Fibroblast of skin of left quadriceps (primary cell): ENCODE measurements around the gene INPP5E.

Experiments
- DNase-seq, 2 experiments: peaks; one replicate each; pipeline ENCODE4 v3.0.0-alpha.2; 2013; ENCODE audit warnings: low read depth in 2 of 2

INPP5E gene

DNA sequence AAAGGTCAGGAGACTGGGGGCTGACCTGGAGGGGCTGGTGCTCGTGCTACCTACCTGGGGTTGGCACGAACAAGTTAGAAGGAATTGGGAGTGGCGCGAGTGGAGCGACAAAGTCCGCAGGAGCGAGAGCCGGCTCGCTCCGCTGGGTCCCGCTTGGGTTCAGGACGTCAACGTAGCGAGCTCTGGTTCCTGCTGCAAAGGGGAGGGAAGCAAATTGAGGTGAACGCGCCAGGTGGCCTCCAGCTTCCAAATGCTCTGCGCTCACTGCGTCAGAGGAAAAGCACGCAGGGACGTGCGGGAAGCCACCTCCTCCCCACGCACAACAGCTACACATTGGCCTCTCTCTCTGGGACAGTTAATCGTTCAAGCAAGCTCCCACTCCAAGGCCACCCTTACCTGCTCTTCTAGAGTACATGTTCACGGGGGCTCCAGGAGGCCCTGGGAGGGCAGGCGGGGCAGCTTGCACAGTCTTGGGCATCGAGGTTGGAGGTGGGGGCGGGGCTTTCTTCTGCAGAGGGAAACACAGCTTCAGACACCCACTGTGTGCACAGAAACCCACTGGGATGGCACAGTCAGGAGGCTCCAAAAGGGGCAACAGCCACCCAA is 7.6 kb upstream of the INPP5E start:
- no peak for DNase-seq

DNA sequence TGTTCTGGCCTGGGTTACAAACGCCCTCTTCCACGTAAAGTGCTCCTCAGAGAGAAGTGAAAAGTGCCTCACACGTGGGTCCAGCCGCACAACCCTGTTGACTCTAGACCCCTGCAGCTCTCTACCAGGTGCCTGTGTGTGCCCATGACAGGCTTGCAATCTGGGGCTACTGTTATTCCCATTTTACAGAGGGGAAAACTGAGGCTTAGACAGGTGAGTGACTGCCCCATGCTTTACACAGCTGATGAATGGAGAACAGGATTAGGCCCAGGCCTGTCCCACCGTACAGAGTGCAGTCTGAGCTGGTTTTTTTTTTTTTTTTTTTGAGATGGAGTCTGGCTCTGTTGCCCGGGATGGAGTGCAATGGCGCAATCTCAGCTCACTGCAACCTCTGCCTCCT is 6.2 kb upstream of the INPP5E start:
- no peak for DNase-seq

DNA sequence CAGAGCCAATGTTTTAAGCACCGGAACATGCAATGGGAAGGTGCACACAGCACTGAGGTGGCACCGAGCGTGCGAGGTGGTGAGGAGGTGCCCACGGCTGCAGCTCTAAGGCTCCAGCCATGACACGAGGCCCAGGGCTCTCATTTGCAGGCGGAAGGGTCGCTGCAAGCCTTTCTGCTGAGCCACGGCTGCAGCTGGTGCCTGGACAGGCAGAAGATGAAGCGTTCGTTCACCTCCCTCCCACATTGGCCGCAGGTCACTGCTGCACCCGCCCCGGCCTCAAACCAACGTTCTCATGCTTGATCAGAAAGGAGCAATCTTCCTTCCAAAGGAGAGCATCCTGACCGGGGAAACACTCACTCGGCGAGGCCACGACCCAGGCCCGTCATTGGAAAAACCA is 4.5 kb upstream of the INPP5E start:
- DNase-seq, result no peak

DNA sequence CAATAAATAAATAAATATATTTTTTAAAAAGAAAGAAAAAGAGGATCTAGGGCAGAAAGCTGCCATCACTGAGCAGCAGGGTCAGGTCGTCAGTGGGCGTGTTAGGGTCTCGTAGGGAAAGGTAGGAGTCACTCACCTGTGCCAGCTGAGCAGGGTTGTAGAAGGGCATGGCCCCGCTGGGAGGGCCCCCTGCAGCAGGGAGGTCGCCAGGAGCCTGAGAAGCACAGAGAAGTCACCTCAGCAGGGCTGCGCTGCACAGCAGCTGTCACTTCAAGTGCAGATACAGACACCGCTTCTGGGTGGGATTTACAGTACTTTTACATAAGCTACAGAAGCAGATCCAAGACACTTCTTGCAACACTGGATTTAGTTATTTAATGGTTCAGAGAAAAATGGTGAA is 4.0 kb upstream of the INPP5E start:
- DNase-seq, result no peak

DNA sequence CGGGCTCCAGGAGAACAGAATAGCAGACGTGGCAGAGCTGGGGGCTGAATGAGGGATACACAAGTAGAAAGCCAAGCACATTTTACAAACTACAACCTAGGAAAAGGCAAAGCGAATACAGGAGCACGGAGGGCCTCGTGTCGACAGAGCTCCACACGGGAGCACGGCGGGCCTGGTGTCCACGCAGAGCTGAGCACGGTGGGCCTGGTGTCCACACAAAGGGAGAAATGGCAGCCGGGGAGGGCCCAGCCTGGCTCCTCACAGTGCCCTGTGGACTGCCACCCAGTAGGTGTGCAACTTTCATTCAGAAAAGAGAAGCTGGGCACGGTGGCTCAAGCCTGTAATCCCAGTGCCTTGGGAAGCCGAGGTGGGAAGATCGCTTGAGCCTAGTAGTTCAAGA is 3.4 kb upstream of the INPP5E start:
- DNase-seq, result no peak

DNA sequence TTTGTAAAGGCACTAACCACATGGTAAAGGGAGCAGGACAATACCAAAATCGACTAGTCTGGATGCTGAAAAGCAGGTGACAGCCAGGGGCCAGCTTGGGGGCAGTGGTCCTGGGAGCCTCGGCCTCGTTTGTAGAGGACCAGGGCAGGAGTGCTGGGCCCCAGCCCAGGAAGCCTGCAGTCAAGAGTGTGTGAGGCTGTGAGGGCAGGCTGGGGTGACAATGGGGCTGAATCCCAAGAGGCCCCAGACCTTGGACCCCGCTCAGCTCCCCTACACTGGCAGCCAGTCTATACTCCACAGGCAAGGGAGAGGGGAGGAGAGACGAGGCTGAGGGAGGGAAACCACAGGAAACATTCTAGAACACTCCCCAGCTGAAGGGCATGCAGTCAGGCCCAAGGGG is 2.6 kb upstream of the INPP5E start:
- DNase-seq, result no peak

DNA sequence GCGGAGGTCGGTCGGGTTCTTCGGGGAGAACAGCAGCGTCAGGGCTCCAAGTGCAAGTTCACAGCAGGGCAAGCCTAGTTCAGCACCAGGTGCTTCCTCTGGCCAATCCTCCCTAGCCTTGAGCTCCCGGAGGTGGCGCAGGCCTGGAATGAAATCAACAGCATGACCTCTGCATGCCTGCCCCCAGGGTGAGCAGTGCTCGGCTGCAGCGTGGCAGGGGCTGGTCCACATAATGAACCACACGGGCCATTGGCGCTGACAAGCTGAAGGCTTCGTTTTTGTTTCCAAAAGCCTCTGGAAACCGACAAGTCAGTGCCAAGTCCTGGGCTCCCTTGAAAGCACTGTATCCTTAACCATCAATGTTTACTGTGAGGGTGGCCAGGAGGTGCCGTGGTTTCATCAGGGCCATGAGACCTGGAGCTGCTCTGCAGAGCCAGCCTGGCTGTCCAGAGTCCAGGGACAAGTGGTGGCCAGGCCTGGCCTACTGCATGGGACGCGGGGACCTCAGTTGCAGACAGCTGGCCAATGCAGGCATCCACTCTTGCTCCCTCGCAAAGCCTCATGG is 2.1 kb upstream of the INPP5E start:
- DNase-seq, result no peak

DNA sequence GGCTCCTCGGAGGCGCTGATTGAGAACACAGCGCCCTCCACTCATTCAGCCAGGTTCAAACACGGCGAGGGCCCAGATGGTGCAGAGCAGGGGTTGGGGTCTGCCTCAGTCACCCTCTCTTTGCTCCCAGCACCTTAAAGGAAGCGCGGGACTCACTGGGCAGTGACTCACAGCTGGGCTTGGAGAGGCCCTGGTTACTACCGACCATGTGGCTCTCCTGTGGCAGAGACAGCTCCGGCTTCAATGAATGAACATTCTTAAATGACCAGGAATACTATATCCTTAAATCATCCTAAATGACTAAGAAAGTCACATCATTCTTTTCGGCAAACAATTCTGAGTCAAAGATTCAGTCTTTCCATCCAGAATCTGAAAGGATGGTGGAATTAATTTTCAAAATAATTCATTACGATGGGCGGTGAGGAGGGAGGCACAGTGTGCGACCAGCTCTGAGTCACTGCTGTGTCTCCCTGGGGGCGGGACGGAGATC is 1.6 kb upstream of the INPP5E start:
- DNase-seq, result no peak

DNA sequence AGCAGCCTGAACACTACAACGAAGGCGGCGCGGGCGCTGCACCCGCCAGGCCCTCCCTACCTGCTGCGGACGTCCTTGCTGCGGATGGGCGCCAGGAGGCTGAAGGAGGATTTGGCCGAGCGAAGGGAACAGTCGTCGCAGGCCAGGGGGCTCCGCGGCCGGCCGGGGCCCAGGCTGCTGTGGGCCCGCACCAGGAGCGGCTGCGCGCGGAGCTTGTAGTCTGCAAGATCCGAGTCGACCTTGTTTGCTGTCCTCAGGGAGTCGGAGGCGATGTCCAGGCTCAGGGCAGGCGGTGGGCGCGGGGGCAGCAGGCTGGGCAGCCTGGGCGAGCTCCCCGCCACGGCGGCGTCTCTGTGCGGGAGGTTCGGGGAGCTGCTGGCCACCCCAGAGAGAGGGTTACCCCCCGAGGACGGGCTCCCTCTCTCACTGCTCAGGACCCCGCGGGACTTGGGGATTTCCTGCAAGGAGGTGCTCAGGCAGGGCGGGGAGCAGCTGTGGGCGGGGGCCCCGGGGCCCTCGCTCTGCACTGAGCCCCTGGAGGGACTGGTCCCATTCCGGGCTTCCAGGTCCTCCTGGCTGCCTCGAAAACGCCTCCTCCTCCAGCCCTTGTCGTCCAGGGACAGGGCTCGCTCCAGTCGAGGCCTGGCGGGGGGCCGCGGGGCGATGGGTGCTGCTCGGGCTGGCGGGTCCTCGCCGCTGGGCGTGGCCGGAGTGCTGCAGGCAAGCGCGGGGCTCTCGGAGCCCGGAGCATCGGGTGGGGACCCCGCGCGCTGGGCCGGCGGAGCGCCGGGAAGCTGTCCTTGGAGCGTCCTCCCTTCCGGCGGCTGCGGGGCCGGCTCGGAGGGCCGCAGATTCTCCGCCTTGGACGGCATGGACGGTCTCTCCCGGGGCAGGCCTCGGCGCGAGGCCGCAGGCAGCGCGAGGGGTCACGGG is 831 bp downstream of the INPP5E start:
- DNase-seq, result no peak

DNA sequence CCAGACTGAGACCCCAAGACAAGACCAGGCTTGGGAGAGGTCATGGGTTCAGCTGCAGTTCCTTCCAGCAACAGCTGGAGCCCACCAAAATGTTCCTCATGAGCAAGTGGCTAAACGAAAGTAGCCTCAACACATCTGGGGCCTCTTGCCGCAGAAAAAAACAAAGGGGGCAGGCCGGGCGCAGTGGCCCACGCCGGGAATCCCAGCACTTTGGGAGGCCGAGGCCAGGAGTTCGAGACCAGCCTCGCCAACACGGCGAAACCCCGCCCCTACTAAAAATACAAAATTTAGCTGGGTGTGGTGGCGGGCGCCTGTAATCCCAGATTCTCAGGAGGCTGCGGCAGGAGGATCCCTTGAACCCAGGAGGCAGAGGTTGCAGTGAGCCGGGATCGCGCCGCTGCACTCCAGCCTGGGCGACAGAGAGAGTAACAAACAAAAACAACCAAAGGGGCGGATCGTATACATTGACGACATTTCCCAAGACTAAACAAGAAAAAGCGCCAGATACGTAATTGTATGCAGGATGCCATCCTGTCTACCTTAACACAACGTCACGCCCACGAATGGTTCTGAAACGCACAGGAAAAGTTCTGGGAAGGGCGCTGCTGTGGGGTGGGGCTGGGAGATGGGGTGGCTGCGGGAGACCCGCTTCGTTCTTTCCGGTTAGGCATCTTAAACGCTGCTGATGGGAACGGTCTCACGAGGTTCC is 1.7 kb downstream of the INPP5E start:
- no peak for DNase-seq

DNA sequence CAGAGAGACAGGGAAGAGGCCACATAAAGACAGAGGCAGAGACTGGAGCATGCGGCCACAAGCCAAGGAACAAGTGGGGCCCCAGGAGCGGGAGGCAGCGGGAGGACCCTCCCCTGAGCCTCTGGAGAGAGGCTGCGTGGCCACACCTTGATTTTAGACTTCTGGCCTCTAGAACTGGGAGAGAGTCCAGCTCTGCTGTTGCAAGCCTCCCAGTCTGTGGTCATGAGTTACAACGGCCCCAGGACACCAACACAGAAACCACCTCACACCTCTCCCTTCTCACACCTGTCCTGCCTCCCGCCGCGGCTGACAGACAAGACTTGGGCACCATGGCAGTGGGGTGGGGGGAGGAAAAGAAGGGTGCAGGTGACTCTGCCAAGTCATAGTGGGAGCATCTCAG is 2.2 kb downstream of the INPP5E start:
- no peak for DNase-seq

DNA sequence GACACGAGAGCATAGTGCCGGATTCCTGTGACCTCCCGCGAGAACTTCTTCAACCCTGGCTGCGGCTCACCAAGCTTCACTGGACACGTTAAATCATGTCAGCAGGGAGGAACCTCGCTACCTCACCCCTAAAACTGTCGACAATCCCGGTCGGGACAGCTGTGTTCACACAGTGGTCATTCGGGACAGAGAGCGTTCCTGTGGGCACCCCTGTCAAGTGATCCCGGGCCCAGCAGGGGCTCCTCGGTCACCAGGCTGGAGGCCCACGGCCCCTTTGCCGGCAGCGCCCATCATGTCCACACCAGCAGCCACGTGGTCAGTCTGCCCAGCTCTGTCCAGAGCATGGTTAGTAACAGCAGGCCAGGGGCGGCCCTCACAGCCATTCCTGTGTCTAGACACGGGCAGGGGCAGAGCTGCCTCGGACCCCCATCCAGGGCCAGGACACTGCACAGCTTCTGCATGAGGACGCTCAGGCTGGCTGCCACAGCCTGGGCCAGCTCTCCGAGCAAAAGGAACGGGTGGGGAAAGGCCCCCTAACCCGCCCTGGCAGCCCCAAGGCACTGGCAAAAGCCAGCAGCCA is 3.5 kb downstream of the INPP5E start:
- DNase-seq, result no peak

DNA sequence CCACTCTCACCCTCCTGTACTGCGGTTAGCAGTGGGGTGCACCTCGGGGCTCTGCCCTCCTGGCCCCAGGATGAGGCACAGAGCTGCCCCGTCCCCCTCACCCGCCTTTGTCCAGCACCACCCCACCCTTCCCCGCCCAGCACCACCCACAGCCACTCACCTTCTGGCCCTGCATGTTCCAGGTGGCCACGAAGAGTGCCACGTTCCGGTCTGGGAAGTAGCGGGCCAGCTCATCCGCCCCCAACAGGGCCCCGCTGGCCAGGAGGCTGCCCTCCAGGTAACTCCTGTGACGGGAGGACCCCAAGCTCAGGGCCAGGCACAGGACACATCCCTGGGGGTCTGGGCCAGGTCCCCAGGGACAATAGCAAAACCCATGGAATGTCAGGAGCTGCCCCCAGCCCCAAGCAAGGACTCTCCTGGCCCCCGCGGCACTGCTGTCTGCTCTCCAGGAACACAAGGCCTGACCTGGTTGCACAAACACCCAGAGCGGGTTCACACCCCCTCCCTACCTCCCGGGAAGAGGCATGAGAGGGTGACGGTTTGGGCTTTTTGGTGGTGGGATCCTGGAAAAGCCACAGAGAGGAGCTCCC is 5.0 kb downstream of the INPP5E start:
- no peak for DNase-seq

DNA sequence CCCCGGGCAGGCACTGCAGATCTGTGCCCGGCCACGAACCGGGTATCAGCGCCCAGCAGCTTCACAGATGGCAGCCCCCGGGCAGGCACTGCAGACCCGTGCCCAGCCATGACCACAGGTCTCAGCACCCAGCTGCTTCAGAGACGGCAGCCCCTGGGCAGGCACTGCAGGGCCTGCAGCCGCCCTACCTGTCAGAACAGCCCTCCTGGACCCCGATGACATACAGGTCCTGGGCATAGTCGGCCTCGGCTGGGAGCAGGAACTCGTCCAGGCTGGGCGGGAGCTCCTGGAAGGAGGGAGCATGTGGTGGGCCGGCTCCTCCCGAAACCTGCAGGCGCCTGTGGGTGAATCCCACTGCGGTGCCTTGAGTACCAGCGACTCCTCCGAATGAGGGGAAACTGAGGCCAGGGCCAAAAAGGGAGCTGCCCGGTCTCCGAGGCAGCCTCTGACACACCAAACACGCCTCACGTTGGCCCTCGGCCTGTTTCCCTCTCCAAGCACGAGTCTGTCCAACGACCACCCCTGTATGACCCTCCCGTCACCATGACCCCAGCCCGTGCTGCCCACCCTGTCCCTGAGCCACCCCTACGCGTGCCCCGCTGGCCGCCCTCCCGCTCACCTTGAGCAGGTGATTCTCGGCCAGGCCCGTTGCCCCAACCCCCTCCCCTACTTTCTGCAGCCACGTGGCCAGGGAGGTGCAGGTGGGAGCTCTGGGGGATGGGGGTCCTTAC is 5.6 kb downstream of the INPP5E start:
- DNase-seq, result no peak

DNA sequence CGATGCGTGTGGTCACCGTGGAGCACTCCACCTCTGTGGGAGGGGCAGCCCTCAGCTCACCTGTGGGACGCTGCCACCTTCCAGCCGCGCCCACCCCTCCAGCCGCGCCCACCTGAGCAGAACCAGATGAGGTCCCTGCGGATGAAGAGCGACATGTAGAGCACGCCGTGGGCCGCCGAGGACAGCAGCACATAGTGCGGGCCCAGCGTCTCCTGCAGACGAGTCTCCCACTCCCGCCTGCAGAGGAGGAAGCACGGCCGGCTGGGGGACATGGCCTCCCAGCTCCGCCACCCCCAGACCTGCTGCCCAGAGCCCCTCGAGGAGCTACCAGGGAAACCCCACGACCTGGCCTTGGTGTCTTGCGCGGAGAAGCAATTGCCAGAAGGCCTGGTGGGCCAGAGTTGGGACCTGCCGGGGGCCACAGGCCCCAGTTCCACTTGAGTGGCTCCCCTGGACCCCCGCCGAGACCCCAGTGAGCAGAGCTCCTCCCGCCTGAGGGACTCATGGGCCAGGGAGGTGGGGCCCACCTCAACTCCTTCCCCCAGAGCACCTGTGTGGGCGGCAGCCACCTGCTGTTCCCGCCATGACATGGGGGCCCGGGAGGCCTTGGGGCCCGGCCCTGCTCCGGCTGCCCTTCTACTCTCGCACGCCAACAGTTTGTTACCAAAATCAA is 6.5 kb downstream of the INPP5E start:
- DNase-seq, result no peak

DNA sequence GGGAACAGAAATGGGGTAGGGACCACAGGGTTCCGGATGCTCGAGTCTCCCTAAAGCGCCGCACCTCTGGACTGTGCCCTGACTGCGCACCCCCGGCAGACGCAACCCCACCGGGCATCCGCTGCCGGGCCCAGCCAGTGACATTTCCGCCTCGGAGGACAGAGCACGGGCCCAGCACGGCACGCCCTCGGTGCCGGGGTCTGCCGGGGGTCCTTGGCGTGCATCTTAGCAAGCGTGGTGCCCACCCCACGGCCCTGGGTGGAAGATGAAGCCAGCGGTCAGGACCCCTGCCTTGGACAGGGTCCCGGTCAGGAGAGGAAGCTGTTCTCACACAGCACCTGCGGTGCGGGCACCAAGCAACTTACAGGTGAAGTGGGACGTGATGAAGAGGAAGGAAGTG is 7.1 kb downstream of the INPP5E start:
- no peak for DNase-seq

DNA sequence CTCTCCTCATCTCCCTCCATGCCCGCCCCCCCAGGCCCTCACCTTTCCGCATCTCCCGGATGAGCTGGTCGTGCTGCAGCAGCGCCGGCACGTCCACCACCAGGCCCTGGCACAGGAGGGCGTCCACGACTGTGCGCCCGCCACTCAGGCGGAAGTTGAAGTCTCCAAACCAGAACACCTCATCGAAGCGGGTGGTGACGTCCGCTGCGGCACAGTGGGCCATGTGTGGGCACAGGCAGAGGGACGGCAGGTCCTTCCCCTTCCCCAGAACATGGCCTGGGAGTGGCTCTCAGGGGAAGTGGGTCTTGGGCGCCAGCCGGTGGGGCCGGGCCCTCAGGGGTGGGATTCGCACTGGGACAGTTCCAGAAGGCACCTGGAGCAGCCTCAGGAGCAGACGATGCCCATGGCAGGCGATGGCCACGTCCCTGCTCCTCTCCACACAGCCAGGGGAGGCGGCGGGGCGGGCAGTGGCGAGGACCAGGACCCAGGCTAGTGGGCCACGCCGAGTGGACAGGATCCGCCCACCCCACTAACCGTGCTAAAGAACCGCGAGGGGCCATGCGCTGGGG is 7.8 kb downstream of the INPP5E start:
- DNase-seq, result no peak

DNA sequence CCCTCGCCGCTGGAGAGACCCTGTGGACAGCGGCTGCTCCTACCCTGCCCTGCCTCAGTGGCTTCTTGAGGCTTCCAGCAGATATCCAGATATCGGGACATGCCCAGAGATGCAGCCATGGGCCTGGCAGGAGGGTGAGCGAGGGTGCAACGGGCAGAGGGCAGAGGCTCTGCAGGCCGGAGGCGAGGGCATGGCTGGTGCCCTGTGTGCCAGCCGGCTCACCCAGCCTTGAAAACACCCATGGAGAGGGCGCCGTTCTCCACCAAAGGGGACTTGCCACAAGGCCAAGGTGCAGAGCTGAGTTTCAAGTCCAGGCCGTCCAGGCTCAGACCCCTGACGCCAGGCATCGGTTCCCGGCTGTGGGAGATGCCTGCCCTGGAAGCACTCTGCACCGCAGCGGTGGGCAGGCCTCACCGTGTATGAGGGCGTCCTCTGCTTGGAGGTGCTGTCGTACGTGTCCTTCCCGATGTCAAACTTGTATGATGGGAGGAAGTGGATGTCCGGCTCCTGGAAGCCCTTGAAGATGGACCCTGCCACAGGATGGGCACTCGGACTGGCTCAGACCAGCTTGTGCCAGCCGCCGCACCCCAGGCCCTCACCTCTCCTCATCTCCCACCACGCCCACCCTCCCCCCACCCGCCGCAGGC is 8.9 kb downstream of the INPP5E start:
- no peak for DNase-seq

DNA sequence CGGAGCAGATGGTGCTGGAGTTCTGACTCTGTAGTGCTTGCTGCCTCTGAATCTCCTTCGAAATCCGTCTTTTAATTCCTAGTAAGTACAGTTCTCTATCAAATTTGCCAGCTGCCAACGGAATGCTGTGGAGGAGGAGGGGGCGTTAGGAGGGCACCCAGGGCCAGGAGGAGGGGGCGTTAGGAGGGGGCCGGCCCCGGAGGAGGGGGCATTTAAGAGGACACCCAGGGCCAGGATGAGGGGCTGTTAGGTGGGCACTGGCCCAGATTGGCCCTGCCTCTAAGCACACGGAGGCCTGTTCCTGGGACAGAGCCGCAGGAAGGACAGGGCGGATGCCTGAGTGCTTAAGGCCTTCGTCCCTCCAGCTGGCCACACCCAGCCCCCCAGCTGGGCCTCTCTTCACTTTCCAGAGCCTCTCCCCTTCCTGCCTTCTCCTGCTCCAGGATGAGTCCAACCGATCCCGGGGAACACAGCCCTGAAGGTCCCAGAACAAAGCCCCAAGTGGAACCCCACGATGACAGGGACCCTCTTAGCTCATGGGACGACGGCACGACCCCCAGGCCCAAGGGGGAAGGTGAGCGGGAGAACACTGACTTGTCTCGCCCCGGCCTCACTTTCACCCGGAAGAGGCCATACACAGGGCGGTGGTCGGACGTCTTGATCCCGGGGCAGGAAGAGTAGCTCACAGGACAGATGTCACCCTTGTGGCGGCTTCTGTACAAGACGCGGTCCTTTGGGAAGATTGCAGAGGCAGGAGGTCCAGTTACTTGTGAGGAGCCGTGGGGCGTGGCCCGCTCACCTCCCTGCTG is 9.8 kb downstream of the INPP5E start:
- DNase-seq, result no peak
